ENCODE measurements around the gene CEP83.
A peak's percentile ranks its signal among the peaks of the same experiment; 100 is the strongest.

CEP83 gene

DNA sequence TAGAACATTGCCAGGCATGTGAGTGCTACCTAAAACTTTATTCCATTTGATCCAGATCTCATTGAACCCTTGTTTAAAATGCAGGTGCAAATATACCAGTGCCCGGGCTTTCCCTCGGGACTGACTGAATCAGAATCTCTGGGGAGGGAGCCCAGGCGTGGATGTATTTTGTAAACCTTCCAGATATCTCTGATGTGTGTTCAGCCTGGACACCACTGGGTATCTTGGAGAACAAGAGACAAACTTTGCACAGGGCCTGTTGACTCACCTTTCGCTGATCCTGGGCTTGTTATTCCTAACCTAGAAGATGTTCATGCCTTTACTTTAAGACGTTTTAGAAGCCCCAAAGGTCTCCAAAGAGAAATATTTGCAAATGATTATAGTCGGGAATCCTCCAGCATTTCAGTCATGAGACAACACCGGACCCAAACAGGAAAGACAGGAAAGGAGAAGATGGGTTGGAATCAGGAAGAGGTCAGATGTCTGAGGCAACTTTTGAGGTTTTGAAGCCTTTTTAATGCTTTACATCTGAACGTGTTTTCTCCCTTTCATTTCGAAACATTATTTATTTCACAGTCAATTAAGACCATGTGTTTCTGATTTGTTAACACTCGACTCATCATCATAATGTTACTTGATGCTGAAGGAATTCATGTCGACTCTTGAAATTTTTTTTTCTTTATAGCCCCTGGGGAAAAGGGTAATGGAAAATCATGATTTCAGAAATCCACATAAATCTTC, 192.7 kb downstream of the CEP83 start:
- DNase-seq, result no peak

DNA sequence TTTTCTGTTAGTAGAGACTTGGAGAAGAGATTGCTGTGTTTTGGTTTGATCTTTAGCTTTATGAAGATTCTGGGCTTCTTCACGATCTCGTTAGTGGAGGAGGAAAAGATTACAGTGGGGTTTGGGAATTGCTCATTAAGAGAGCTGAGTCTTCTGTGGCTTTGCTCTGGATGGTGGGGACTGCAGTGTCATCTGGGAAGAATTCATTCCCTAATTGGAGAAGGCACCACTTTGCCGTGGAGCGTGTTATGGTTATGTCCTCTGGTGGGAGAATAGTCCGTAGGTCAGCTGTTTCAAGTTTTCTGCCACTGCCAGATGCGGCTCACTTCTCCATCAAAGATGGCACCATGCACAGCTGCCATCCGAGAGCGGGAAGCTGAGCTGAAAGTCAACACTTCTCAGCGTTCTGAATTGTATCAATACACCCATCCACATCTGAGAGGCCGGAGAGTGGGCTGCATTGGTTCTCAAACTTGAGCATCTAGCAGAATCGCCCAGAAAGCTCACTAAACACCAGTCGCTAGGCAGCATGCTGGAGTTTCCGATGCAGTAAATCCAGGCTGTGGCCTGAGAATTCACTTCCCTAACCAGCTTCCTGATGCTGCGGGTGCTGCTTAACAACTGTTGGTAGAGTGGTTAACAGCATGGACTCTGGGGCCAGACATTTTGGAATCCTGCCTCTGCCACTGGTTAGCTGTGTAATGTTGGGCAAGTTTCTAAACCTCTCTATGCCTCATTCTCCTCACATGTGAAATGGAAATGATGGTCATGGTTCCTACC, 193.5 kb downstream of the CEP83 start:
- DNase-seq, result no peak

DNA sequence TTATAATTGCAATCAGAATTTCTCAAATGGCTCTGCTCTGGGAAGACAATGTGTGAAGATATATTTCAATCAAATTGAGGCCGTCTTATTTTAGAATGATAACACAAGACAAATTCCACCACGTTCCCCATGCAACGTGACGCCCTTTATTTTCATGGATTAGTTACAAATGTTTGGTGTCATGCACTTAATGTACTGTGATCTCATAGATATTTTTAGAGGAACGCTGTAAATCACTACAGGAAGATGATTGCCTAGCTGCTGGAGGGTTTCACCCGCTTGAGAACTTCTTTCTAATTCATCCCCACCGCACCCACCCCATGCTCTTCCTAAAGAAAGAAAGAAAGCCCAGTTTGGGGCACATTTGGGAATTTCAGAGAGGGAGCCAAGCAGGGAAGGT, 194.1 kb downstream of the CEP83 start:
- DNase-seq, result no peak

DNA sequence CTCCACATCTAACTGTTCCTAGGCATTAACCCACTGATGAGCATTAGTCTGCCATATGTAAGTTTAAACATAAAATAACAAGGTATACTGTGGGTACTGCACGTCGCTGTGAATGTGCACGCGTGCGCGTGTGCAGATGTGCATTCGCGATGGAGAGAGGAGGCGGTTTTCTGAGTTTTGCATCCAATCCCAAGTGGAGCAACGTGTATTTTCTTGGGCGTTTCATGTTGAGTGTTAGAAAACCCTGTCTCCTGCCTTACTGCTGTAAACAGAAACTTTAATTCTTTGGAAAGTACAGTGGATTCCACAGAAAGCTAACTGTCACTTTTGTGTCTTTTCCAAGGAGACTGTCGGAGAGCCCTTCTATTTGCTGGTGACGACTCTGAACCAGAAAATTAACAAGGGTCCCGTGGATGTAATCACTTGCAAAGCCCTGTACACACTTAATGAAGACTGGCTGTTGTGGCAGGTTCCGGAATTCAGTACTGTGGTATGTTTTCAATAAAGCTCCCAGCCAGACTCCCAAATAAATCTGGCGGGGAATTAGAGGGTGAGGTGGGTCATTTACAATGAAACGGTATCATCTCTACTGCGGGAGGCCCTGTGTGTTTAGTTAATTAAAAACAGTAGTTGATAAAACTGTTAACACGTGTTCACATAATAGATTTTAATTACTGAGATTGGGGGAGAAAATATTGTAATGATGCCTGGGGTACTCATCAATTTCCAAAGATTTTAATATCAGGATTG, 194.8 kb downstream of the CEP83 start:
- no peak for DNase-seq

DNA sequence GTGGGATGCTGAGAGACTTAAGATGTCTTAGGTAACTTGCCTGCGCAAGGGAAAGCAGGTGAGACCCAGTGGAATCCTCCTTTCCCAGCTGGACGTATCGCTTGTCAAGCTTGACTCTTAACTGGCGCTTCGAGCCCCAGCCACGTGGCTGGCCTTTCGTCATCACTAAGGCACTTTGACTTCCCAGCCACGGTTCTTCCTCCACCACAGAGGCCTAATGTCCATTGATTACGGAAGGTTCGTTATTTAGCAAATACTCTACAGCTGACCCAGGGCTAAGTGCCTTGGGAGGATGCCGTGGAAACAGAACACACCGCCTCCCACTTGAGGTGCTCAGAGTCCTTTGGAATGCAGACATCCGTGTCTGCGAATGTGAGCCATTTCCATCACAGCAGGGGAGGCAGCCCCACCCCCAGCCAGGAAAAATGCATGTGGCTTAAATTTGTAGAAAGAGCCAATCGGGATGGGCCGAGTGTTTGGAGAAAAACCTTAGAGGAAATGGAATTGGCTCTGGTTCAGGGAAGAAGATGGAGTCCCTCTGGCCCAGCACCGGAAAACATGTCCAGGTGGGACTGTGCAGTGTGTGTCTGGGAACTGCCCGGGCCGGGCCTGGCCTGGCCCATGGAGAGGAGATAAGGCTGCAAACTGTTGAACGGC, 195.6 kb downstream of the CEP83 start:
- no peak for DNase-seq

DNA sequence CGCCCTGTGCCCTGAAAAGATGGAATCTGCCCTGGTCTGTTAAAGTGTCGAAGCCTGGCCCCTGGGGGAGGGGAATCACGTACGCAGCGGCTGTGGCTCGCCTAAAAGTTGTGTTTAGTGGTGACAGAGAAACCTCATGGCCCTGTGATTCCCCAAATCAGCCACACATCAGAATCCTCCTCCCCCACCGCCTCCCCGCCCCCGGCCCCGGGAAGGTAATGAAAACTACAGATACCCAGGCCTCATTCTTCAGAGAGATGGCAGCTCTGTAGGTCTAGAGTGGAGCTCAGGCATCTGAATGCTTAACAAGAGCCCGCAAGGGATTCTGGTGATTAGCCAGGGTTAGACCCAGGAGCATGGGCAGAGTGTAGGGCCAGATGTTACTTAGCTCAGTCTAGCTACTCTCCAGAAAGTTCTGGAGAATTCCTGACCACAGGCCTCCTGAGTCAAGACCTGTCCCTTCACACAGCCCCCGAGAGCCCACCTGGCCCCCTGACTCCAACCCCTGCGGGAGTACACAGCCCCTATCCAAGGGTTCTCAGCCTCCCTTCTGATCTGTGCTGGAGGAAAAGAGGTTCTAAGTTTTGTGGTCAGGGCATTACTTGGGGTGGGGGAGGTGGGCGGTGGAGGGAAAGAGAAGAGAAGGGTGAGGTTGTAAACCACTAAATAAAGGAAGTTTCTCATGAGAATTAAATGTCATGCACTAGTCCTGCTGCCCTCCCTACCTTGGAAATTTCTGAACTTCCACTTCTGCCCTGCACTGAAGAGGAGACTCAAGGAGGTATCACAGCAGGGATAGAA, 196.5 kb downstream of the CEP83 start:
- DNase-seq, result no peak

DNA sequence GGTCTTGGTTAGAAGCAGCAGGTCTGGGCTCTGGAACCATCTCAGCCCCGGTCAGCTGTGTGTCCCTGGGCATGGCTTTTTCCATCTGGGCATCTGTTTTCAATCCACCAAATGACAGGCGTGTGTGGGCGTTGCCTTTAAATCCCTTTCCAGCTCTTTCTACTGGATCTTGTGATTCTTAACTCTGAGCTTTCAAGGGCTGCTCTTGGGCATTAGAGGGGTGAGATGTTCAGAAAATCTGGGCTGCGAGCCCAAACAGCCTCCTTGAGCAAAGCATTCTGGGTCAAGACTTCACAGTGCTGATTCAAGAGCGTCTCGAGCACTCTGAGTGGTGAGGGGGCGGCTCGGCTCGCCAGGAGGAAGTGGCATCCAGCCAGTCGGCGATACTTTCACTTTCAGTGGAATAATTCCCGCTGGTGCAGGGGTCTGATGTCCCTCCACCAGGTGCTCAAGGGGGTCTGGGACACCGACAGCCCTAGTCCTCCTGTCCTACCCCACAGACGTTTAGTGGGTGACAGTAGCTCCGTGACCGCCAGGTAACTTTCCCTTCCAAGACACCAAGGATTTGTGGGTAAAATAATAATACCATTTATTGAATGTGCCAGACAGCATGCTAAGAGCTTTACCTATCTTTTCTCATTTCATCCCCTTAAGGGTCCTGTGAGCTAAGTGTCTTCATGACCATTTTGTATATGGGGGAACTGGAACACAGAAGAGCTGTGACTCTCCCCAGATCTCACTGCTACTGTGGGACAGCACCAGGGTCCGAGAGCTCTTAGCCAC, 197.2 kb downstream of the CEP83 start:
- peak; percentile 5 for DNase-seq

DNA sequence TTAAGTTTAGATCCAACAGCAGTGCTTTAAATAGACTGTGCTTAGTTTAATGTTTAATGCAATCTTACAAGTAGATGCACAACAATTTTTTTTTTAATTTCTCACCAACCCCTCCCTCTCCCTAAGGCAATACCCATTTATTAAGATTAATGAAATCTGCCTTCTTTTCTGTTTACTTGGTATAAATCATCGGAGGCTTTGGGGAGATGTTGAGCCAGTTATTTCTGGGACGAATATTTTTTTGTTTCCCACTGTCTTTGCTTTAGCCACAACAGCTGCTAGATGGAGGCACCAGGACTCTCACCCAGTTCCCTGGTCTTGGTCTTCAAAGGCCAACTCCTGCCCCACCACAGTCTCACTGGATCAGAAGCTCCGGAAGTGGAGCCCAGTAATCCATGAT, 197.9 kb downstream of the CEP83 start:
- DNase-seq, result no peak

DNA sequence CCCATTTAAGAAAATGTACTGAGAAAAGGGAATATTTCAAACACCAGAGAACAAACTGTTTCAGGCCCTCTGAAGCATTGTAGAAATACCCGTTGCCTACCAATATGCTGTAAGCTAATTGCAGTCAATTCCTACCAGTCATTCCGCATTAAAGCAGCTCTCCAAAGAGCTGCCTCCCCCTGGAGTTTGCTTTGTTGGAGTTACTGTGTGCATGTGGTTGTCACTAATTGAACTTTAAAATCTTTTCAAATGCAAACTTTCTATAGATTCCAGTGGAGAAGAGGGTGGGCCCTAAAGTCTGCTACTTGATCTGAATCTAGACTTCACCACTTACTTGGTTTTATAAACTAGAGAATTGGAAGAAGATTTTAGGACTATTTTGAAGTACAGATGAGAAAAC, 198.5 kb downstream of the CEP83 start:
- DNase-seq, result no peak

DNA sequence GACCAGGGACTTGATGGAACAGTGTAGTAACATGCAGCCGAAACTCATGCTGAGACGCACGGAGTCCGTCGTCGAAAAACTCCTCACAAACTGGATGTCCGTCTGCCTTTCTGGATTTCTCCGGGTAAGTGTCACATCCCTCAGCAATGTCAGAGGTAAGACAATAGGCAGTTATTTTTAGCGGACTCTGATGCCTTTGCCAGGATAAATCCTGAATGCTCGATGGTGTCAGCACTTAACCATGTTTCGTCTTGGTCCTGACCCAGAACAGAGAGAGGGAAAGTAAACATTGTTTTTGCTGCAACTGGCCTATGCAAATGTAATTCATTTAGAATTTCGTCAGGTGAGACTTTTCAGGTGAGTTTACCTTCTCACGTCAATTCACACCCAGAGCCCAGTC, 198.9 kb downstream of the CEP83 start:
- DNase-seq, result no peak

DNA sequence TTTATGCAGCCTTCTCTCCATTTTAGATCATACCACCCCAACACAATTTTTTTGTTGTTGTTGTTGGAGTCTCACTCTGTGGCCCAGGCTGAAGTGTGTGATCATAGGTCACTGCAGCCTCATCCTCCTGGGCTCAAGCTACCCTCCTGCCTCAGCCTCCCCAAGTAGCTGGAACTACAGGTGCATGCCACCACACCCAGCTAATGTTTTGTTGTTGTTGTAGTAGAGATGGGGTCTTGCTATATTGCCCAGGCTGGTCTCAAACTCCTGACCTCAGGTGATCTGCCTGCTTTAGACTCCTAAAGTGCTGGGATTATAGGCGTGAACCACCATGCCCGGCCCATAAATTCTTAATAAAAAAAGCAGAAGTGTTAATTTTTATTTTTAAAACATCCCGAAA, 199.7 kb downstream of the CEP83 start:
- DNase-seq, result no peak

DNA sequence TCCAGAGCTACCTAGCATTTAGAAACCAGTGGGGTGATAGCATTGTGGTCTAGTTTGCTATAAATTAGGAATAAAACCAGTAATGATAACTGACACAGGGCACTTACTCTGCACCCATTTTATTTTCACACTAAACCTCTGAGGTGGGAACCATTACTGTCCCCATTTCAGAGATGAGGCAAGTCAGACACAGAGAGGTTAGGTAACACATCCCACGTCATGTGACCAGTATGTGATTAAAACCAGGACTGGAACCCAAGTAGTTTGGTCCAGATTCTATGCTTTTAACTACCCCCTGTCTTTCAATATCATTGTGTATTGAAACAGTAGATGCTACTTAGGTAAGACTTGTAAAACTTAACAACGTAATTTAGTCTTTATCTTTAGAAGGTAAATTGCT, 201.1 kb downstream of the CEP83 start:
- DNase-seq, result no peak
